NCI-H82 (cell line): ENCODE measurements around the gene HEPACAM.

Experiments
- DNase-seq: peaks from one replicate; lab custom pipeline; 2025; lab: John Stamatoyannopoulos, UW

Gene HEPACAM, protein sequence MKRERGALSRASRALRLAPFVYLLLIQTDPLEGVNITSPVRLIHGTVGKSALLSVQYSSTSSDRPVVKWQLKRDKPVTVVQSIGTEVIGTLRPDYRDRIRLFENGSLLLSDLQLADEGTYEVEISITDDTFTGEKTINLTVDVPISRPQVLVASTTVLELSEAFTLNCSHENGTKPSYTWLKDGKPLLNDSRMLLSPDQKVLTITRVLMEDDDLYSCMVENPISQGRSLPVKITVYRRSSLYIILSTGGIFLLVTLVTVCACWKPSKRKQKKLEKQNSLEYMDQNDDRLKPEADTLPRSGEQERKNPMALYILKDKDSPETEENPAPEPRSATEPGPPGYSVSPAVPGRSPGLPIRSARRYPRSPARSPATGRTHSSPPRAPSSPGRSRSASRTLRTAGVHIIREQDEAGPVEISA

GRCh38 chr11:124935548-124936514, at the start of gene HEPACAM:
TSS of gene HEPACAM (minus strand) at chr11:124936047. CDS start at chr11:124936006, 41 bp downstream.
- DNase-seq = no peak

- DNase-seq = no peak
These were observed 48.6 kb upstream of the HEPACAM start for GRCh38 chr11:124984512-124984854.

- DNase-seq = no peak
These were observed 48.0 kb upstream of the HEPACAM start for GRCh38 chr11:124983674-124984511.

DNA sequence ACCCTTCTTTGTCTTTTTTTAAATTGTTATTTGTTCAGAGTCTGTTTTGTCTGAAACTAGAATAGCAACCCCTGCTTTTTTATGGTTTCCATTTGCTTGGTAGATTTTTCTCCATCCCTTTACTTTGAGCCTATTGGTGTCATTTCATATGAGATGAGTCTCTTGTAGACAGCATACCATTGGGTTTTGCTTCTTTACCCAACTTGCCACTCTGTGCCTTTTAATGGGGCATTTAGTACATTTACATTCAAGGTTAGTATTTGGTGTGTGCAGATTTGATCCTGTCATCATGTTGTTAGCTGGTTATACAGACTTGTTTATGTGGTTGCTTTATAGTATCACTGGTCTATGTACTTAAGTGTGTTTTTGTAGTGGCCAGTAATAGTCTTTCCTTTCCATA, 46.2 kb upstream of the HEPACAM start:
- no peak for DNase-seq

DNA sequence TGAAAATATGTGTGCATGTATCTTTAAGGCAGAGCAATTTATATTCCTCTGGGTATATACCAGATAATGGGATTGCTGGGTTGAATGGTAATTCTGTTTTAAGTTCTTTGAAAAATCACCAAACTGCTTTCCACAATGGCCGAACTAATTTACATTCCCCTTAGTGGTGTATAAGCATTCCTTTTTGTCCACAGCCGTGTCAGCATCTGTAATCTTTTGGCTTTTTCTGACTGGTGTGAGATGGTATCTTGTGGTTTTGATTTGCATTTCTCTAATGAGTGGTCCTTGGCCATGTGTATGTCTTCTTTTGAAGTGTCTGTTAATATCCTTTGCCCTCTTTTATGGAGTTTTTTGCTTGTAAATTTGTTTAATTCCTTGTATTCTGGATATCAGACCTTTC, 42.5 kb upstream of the HEPACAM start:
- DNase-seq = no peak

- no peak for DNase-seq
These were observed 41.2 kb upstream of the HEPACAM start for GRCh38 chr11:124977006-124977405.

DNA sequence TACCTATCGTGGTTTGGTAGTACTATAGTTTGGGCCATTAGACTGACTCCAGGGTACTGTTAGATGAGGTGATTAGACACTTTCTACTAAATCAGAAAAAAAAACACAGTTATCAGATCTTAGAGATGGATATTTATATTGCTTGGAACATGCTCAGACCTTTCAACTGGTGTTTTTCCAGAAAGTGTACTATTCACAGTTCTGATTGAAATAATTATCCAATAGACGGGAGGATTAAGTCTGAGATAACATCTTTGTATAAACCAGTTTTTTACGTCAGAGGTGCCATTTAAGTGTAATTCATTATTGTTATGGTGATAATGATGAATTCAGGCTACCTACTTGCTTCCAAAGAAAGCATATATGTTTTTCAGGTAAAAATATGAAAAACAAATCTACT, 40.7 kb upstream of the HEPACAM start:
- DNase-seq = no peak

GRCh38 chr11:124971810-124972209, 36.0 kb upstream of the HEPACAM start:
- DNase-seq = no peak

DNA sequence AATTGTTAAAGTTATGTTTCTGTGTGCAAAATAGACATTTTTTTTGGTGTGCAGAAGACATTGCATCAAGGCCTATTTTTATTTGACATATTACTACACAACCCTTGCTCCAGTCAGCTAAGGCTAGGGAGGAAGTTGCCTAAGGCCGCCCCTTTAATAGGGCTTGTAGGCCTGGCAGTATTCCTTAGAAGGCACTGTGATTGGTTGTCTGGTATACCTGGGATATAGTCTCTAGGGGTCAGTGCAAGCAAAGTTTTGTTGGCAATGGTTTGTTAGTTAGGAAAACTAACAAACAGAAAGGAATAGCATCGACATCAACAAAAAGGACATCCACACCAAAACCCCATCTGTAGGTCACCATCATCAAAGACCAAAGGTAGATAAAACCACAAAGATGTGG, 35.1 kb upstream of the HEPACAM start:
- DNase-seq = peak; percentile 46

GRCh38 chr11:124968197-124968596, 32.4 kb upstream of the HEPACAM start:
- DNase-seq = peak; percentile 58

GRCh38 chr11:124961972-124962609, 26.2 kb upstream of the HEPACAM start:
- DNase-seq = peak; percentile 76

- no peak for DNase-seq
These were observed 19.2 kb upstream of the HEPACAM start for GRCh38 chr11:124955035-124955434.

GRCh38 chr11:124954590-124954955, 18.7 kb upstream of the HEPACAM start:
- no peak for DNase-seq

DNA sequence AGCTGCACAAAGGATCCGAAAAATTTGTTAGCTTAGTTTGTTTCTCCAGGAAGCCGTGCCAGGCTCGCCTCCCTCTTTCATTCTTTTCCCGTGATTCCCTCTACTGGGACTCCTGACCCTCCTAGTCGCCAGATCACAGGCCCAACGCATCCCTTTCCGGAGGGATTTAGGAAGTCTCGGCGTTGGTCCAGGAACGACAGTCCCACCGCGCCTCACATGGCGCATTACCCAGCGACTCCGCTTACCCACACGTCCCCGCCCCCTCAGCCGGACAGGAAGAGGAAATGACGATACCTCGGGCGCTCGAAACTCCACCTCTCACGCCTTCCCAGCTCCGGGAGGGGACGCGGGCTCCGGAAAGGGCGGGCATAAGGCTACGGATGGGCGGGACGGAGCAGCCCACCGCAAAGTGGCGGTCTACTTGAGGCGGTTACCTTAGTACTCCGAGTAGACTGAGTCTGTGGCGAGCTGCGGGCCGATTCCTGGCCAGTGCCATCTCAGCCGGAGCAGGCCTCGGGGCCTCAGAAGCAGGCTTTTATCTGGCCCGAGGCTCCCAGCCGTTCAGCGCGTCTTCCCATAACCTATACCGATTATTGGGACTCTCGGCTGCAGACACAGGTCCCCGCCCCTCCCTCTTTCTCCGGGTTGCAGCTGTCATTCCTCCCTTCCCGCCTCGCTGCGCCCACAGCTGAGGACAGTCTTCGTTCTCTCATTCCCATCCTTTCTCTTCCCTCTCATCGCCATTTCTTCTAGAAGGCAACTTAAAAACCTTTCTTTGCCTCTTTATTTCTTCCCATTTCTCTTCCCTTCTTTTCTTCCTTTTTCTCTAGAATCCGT, 18.1 kb upstream of the HEPACAM start, which contains the start of gene CCDC15:
Gene CCDC15, plus strand, starts transcription at position 450 of the 837 bp plus-strand sequence. CDS start 531 bp downstream, outside the sequence.
- DNase-seq = peak; percentile 99

- DNase-seq = no peak
These were observed 15.5 kb upstream of the HEPACAM start for GRCh38 chr11:124951341-124951740.

DNA sequence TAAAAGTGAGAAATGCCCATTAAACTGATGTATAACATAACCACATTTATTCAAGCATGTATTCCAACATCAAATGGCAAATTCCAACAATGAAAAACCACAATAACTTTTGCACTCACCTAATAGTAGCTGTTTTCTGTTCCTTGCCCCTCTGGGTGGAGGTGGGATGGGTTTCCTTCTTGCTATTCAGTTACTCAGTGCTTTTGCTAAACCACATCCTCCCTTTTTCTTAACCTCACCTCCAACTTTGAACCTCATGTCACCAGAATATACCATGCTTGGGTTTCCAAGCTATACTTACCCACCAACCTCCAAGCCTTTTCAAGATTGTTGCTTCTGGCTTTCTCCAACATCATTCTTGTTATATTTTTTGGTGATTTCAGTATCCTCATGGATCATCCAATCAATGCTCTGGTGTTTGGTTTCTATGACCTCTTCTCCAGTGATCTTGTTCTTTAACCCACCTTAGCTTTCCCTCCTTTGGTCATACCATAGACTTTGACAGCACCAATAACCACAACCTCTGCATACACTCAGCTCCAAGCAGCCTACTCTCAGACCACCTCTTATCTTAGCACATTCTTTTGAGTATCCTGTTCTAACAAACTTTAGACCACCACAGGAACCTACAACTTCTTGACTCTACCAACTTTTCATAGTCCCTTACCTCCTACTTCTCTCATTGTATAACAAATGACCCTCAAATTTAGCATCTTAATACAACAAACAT, 14.9 kb upstream of the HEPACAM start:
- DNase-seq = no peak

DNA sequence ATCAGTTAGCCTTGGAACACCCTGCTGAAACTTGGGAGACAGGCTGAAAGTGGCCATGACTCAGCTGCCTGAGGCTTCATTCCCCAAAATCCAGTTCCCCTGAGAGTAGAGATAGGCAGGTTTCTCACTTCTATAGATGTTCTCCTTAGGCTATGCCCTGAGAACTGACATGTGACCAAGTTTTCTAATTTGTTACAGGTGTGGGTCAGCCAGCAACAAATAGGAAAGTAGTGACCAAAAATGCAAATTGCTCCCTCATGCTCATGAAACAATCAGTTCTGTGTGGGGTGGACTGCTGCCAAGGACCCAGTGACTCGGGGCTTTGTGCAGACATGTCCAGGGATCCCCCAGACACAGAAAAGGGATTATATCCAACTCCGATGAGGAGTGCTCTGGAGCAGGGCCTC, 10.9 kb upstream of the HEPACAM start:
- DNase-seq = no peak

- no peak for DNase-seq
These were observed 10.0 kb upstream of the HEPACAM start for GRCh38 chr11:124945826-124946225.

- no peak for DNase-seq
These were observed 8.7 kb upstream of the HEPACAM start for GRCh38 chr11:124944565-124944964.

DNA sequence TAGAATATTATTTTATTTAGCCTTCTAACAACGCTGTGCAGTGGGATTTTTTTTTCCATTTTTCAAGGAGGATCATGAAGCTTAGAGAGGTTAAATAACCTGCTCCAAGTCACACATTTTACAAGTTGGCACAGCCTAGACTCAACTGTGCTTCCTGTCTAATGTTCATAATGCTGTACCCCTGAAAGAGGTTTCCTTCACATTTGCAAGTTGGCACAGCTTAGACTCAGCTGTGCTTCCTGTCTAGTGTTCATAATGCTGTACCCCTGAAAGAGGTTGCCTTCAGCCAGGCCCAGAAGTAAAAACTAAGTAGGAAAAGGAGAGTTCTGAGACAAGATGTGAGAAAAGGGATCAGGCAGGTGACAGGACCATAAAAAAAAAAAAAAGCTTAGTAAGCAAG, 7.9 kb upstream of the HEPACAM start:
- DNase-seq = no peak
